B cell (primary cell): ENCODE data around the gene A1CF. TPM values are rescaled to one million over a fixed set of nuclear protein-coding genes. Genes with fewer than 3 reads are reported as not detected.

Source experiments
- polyA plus RNA-seq: library from polyadenylated mRNA; depleted of rRNA; stranded (reverse); fragments of >200 nt; gene quantifications from 2 replicates; pipeline ENCODE4 v1.2.3, GENCODE V29; 2012
- total RNA-seq, 2 donors: library from RNA; stranded (reverse); fragments of 120-200 nt in 1 of 2; gene quantifications; 1 replicate in 1 of 2; 2 replicates in 1 of 2; pipeline versions ENCODE4 v1.2.3 to v1.2.4, GENCODE V29; 2013 to 2022

The A1CF gene
- total and polyA plus RNA-seq, 2 donors (not counting 1 experiment from before 2014, with no cell fraction given), result not detected

Other genes with a start within 250 kb of the A1CF start
- gene ASAH2B, start 145.7 kb downstream of the A1CF start, total RNA-seq, result 1.0 TPM in 2 replicates
- 0.52 and 1.1 TPM in 2 replicates for gene ASAH2B, start 145.7 kb downstream of the A1CF start, polyA plus RNA-seq
- not detected in 2 replicates for gene PRKG1, start 188.9 kb upstream of the A1CF start, total RNA-seq
- not detected in 2 replicates for gene PRKG1, start 188.9 kb upstream of the A1CF start, polyA plus RNA-seq